B cell (primary cell): ENCODE measurements around the gene PCDHGA2. TPM values are rescaled to one million over a fixed set of nuclear protein-coding genes. Genes with fewer than 3 reads are reported as not detected.

ENCODE experiments used
- ATAC-seq: fragments of 200-7000 bp; cut with Tn5 transposase; one replicate; pipeline ENCODE4 v1.10.0; 2021; ENCODE audit warnings: low read depth, mild to moderate bottlenecking, moderate number of reproducible peaks, moderate library complexity
- CTCF ChIA-PET: fragments of 350-600 bp; sonication (Branson Sonifier 250); formaldehyde crosslinking; loops from one replicate; lab custom pipeline; 2021; ENCODE audit warnings: antibody characterized with exemption, inconsistent platforms; lab: Charles Lee
- POLR2A ChIA-PET: fragments of 350-600 bp; sonication (Branson Sonifier 250); formaldehyde crosslinking; loops from one replicate; lab custom pipeline; 2021; ENCODE audit warnings: antibody characterized with exemption; lab: Charles Lee
- DNase-seq: peaks from one replicate; pipeline ENCODE4 v3.0.0; 2013
- H2AFZ ChIP-seq: 2 replicates; pipeline ENCODE4 v1.6.1; 2012; ENCODE audit warnings: mild to moderate bottlenecking, low read depth, low read length; ENCODE audit not compliant: insufficient read depth, poor library complexity, severe bottlenecking
- H3K27ac ChIP-seq, 2 donors: 1 replicate in 1 of 2; 2 replicates in 1 of 2; pipeline ENCODE4 v1.5.1; 2012 to 2013; ENCODE audit warnings: low read length in 2 of 2, mild to moderate bottlenecking in 2 of 2, moderate library complexity in 1 of 2
- H3K27me3 ChIP-seq, 4 experiments: fragments of 200-600 bp in 1 of 4; sonication (generic) in 1 of 4; replicated peaks in 1 of 4; 1 replicate in 2 of 4; 2 replicates in 2 of 4; pipeline versions ENCODE4 v1.6.1 to v1.7.0; 2013 to 2016; ENCODE audit warnings: low read length in 3 of 4, mild to moderate bottlenecking in 2 of 4, mixed read lengths in 1 of 4, moderate library complexity in 1 of 4; ENCODE audit not compliant: insufficient read depth in 4 of 4, control insufficient read depth in 3 of 4; ENCODE audit errors: control extremely low read depth in 1 of 4
- H3K36me3 ChIP-seq, 2 experiments: replicated peaks in 1 of 2; 1 replicate in 1 of 2; 2 replicates in 1 of 2; pipeline versions ENCODE4 v1.6.1 to v1.7.1; 2013; ENCODE audit warnings: low read length in 1 of 2; ENCODE audit not compliant: insufficient read depth in 2 of 2, control insufficient read depth in 1 of 2; ENCODE audit errors: control extremely low read depth in 1 of 2, extremely low read depth in 1 of 2
- H3K4me1 ChIP-seq, 2 donors: fragments of 200-600 bp in 1 of 2; sonication (generic) in 1 of 2; 1 replicate in 1 of 2; 2 replicates in 1 of 2; pipeline versions ENCODE4 v1.5.1 to v1.6.1; 2013 to 2017; ENCODE audit warnings: low read length in 2 of 2; ENCODE audit not compliant: control insufficient read depth in 2 of 2, insufficient read depth in 2 of 2
- H3K4me2 ChIP-seq: replicated peaks from 2 replicates; pipeline ENCODE3; 2012; ENCODE audit warnings: mild to moderate bottlenecking, low read depth, low read length; ENCODE audit not compliant: poor library complexity, severe bottlenecking
- H3K4me3 ChIP-seq, 5 experiments: fragments of 200-600 bp in 1 of 5; sonication (generic) in 1 of 5; 1 replicate in 3 of 5; 2 replicates in 2 of 5; pipeline versions ENCODE4 v1.5.1 to v1.7.0; 2011 to 2016; ENCODE audit warnings: low read length in 4 of 5, mild to moderate bottlenecking in 4 of 5, low read depth in 2 of 5, control low read depth in 1 of 5, moderate library complexity in 1 of 5; ENCODE audit not compliant: insufficient read depth in 1 of 5; ENCODE audit errors: control extremely low read depth in 1 of 5, extremely low read depth in 1 of 5
- H3K79me2 ChIP-seq: fragments of 200-600 bp; sonication (generic); one replicate; pipeline ENCODE4 v1.6.0; 2016; ENCODE audit warnings: low read length; ENCODE audit not compliant: control insufficient read depth, insufficient read depth
- H3K9ac ChIP-seq: fragments of 200-600 bp; sonication (generic); 2 replicates; pipeline ENCODE4 v1.6.1; 2017; ENCODE audit warnings: mild to moderate bottlenecking, low read length, moderate library complexity
- H3K9me3 ChIP-seq, 3 donors: one replicate each; pipeline versions ENCODE4 v1.6.1 to v1.7.1; 2013; ENCODE audit warnings: low read length in 2 of 3; ENCODE audit not compliant: control insufficient read depth in 2 of 3, insufficient read depth in 1 of 3; ENCODE audit errors: control extremely low read depth in 1 of 3
- H4K20me1 ChIP-seq: 2 replicates; pipeline ENCODE4 v1.6.0; 2012; ENCODE audit warnings: mild to moderate bottlenecking, low read length; ENCODE audit not compliant: insufficient read depth, control insufficient read depth, poor library complexity, severe bottlenecking
- H3K27ac Mint-ChIP-seq: one replicate; pipeline ENCODE4 v1.8.0; 2021; ENCODE audit warnings: mixed read lengths
- H3K27me3 Mint-ChIP-seq: one replicate; pipeline ENCODE4 v1.8.0; 2021; ENCODE audit warnings: mixed read lengths
- H3K4me1 Mint-ChIP-seq: one replicate; pipeline ENCODE4 v1.8.0; 2021; ENCODE audit warnings: mixed read lengths
- H3K4me3 Mint-ChIP-seq: one replicate; pipeline ENCODE4 v1.8.0; 2021; ENCODE audit warnings: mixed read lengths
- H3K9me3 Mint-ChIP-seq: one replicate; pipeline ENCODE4 v1.8.0; 2022; ENCODE audit warnings: mixed read lengths; ENCODE audit not compliant: insufficient read depth
- EZH2 ChIP-seq: IDR thresholded peaks from 2 replicates; pipeline ENCODE4 v1.6.1; 2012; ENCODE audit warnings: borderline replicate concordance, low read depth, mild to moderate bottlenecking, moderate library complexity, low read length; ENCODE audit not compliant: insufficient read depth, poor library complexity, severe bottlenecking
- WGBS: methylation state at CpG from one replicate; pipeline ENCODE4 v1.1.5; 2013; ENCODE audit warnings: missing lambda C conversion rate; ENCODE audit not compliant: insufficient coverage; 5-methylcytosine and 5-hydroxymethylcytosine counted together
- intact Hi-C: fragments of 100-400 bp; cut with micrococcal nuclease; formaldehyde crosslinking; loops from one replicate; pipeline ENCODE4 v1.10.0; 2022
- polyA plus RNA-seq: library from polyadenylated mRNA; depleted of rRNA; stranded (reverse); fragments of >200 nt; gene quantifications from 2 replicates; pipeline ENCODE4 v1.2.3, GENCODE V29; 2012
- total RNA-seq, 2 donors: library from RNA; stranded (reverse); fragments of 120-200 nt in 1 of 2; gene quantifications; 1 replicate in 1 of 2; 2 replicates in 1 of 2; pipeline versions ENCODE4 v1.2.3 to v1.2.4, GENCODE V29; 2013 to 2022
- TF ChIP-seq, protein P1 (sequence below): fragments of 200-600 bp; IDR thresholded peaks from one replicate; pipeline ENCODE4 v1.8.0; 2022; ENCODE audit warnings: antibody characterized with exemption, mild to moderate bottlenecking

Gene PCDHGA2
- total and polyA plus RNA-seq, 2 donors (not counting 1 experiment from before 2014, with no cell fraction given), result 0.07 to 0.09 TPM

DNA sequence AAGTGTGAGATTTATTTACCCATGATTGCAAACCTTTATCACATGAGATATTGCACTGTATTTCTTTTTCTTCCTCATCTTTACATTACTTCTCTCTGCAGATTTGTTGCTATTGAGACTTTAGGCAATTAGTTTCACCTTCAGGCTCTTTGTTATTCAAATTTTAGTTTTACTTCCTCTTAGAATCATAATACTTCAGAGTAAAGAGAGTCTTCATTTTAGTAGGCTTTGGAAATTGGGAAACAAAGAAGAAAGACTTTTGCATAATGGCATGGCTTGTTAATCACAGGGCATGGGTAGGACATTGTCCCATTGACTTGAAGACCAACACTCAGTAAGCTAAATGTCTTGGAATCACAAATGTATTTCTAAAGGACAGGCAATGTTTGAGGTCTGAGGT lies 24.2 kb downstream of the PCDHGA2 start:
- H3K9me3 Mint-ChIP-seq, result peaks cover 7% of the 10 kb centered on the region
- intact Hi-C loops, result no loop called here
- Histone ChIP-seq H3K27me3 (peaks cover 0 to 70% (median 42%) of the 10 kb centered on the region in 4 experiments), H3K27ac (no peak overlapping the region), H2AFZ (no peak overlapping the region), H3K36me3 (no peaks in the 10 kb centered on the region), H4K20me1 (no peaks in the 10 kb centered on the region), H3K9me3 (peaks cover 10 to 57% (median 53%) of the 10 kb centered on the region in 3 donors), H3K79me2 (no peaks in the 10 kb centered on the region), H3K4me2 (no peak overlapping the region), H3K4me1 (peaks cover 0 to 4% of the 10 kb centered on the region in 2 donors), H3K9ac (no peak overlapping the region), H3K4me3 (no peak overlapping the region)
- TF ChIP-seq, protein P1, sequence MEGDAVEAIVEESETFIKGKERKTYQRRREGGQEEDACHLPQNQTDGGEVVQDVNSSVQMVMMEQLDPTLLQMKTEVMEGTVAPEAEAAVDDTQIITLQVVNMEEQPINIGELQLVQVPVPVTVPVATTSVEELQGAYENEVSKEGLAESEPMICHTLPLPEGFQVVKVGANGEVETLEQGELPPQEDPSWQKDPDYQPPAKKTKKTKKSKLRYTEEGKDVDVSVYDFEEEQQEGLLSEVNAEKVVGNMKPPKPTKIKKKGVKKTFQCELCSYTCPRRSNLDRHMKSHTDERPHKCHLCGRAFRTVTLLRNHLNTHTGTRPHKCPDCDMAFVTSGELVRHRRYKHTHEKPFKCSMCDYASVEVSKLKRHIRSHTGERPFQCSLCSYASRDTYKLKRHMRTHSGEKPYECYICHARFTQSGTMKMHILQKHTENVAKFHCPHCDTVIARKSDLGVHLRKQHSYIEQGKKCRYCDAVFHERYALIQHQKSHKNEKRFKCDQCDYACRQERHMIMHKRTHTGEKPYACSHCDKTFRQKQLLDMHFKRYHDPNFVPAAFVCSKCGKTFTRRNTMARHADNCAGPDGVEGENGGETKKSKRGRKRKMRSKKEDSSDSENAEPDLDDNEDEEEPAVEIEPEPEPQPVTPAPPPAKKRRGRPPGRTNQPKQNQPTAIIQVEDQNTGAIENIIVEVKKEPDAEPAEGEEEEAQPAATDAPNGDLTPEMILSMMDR, result no peak
- TF ChIP-seq EZH2, result no peak
- ChIA-PET POLR2A (no interaction called here), CTCF (no interaction called here)
- no peak for ATAC-seq
- H3K4me1 Mint-ChIP-seq, result peaks cover 9% of the 10 kb centered on the region
- H3K4me3 Mint-ChIP-seq, result peak overlapping the region; percentile 5
- H3K27me3 Mint-ChIP-seq, result peaks cover 62% of the 10 kb centered on the region
- H3K27ac Mint-ChIP-seq, result no peak overlapping the region
- DNase-seq, result no peak

DNA sequence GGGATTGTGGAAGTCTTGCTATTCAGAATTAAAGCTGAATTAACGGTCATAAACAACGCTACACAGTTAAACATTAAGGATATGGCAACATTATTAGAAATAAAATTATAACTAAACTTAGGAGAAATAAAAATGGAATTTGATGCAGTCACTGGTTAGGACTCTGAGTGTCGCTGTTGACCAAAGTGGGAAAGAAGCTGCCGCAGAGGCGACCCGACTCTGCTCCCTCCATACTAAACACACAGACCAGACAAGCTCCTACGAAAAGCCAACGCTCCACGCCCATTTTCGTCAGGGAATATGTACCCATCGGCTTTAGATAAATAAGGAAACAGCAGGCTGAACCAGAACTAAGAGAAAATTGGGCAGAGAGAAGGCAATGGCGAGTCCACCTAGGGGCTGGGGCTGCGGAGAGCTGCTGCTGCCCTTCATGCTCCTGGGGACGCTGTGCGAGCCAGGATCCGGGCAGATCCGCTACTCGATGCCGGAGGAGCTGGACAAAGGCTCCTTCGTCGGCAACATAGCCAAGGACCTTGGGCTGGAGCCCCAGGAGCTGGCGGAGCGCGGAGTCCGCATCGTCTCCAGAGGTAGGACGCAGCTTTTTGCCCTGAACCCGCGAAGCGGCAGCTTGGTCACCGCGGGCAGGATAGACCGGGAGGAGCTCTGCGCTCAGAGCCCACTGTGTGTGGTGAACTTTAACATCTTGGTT lies 25.5 kb downstream of the PCDHGA2 start, which contains the start of gene PCDHGA5:
Gene PCDHGA5 (plus strand): TSS at position 211 of the 709 bp plus-strand sequence. CDS start 169 bp downstream, at position 380.
- peaks cover 0 to 4% of the 10 kb centered on the region in 2 donors for H3K4me1 ChIP-seq
- Mint-ChIP-seq H3K9me3 (peaks cover 6% of the 10 kb centered on the region), H3K4me1 (peaks cover 9% of the 10 kb centered on the region), H3K4me3 (no peak within 1 kb of the TSS), H3K27ac (no peak within 1 kb of the TSS), H3K27me3 (peaks cover 63% of the 10 kb centered on the region)
- H3K9ac ChIP-seq, result no peak within 1 kb of the TSS
- H3K4me2 ChIP-seq, result no peak within 1 kb of the TSS
- no peaks in the 10 kb centered on the region for H4K20me1 ChIP-seq
- DNase-seq, result no peak
- CTCF ChIA-PET, result interaction anchor here (0.6 to 1.2 kb wide), 2 partner anchors 17 to 200 kb away, joined by 3 read pairs; no protein-coding TSS in a partner anchor
- intact Hi-C loops, result no loop called here
- POLR2A ChIA-PET, result no interaction called here
- H3K9me3 ChIP-seq, result peaks cover 10 to 57% (median 54%) of the 10 kb centered on the region in 3 donors
- H3K36me3 ChIP-seq, result no peaks in the 10 kb centered on the region
- TF ChIP-seq, protein P1, result no peak
- no peak for TF ChIP-seq EZH2
- 33% methylated on average over 32 of the region's 34 CpGs for WGBS
- H3K79me2 ChIP-seq, result no peaks in the 10 kb centered on the region
- no peak within 1 kb of the TSS for H3K27ac ChIP-seq
- no peak for ATAC-seq
- peaks cover 0 to 64% (median 42%) of the 10 kb centered on the region in 4 experiments for H3K27me3 ChIP-seq
- no peak within 1 kb of the TSS for H2AFZ ChIP-seq
- no peak within 1 kb of the TSS for H3K4me3 ChIP-seq
